ENCODE data around the gene EYS. TPM values are rescaled to one million over a fixed set of nuclear protein-coding genes. Genes with fewer than 3 reads are reported as not detected.

Gene EYS
- total RNA-seq, 1 experiment from 2014 or later: not detected

- Mint-ChIP-seq H3K27ac (no peak overlapping the region), H3K9me3 (peaks cover 0 to 2% of the 10 kb centered on the region in 2 experiments; a peak in 2 of 5 replicates), H3K4me1 (no peaks in the 10 kb centered on the region), H3K36me3 (ENCODE audit: insufficient read depth in 1 of 3, low read depth in 3 of 3) (no peaks in the 10 kb centered on the region), H3K27me3 (ENCODE audit: low read depth) (no peaks in the 10 kb centered on the region), H3K4me3 (no peak overlapping the region)
- Histone ChIP-seq H3K27ac (ENCODE audit: insufficient read length, low read depth, low read length) (no peak overlapping the region), H3K79me1 (ENCODE audit: insufficient read depth, low read depth, low read length, poor library complexity, severe bottlenecking) (no peaks in the 10 kb centered on the region), H3K9ac (ENCODE audit: extremely low read depth, insufficient read length, low read length) (no peak overlapping the region), H2BK15ac (ENCODE audit: low read depth, low read length) (no peak overlapping the region), H4K8ac (replicated peaks; ENCODE audit: insufficient read length, low read depth, low read length) (no peak overlapping the region), H2BK120ac (ENCODE audit: low read depth, low read length, poor library complexity, severe bottlenecking) (no peak overlapping the region), H2BK20ac (ENCODE audit: low read depth, low read length, poor library complexity, severe bottlenecking) (no peak overlapping the region), H4K91ac (ENCODE audit: insufficient read length, low read depth, low read length) (no peak overlapping the region), H3K4ac (ENCODE audit: low read depth, low read length) (no peak overlapping the region), H2BK5ac (ENCODE audit: insufficient read length, low read length) (no peak overlapping the region), H3K23ac (ENCODE audit: insufficient read length, low read depth, low read length) (no peak overlapping the region), H2AFZ (ENCODE audit: low read length) (no peak overlapping the region), H3K9me3 (ENCODE audit: control insufficient read depth, low read depth, low read length) (no peaks in the 10 kb centered on the region), H3K79me2 (ENCODE audit: insufficient read depth, low read length) (no peaks in the 10 kb centered on the region), H2AK5ac (ENCODE audit: insufficient read length, low read length) (no peak overlapping the region), H4K20me1 (ENCODE audit: control insufficient read depth, insufficient read depth, insufficient read length) (no peaks in the 10 kb centered on the region), H3K14ac (ENCODE audit: insufficient read depth, low read length) (no peak overlapping the region), H4K5ac (ENCODE audit: insufficient read length, low read depth, low read length) (no peak overlapping the region), H3K27me3 (ENCODE audit: insufficient read depth, low read length) (no peaks in the 10 kb centered on the region), H3T11ph (ENCODE audit: low read length) (no peak overlapping the region), H3K4me2 (ENCODE audit: insufficient read depth, insufficient read length, low read length) (no peak overlapping the region), H3K4me1 (ENCODE audit: insufficient read depth, low read length) (no peaks in the 10 kb centered on the region), H3K56ac (ENCODE audit: insufficient read length, low read depth, low read length) (no peak overlapping the region), H2BK12ac (ENCODE audit: insufficient read length, low read depth, low read length) (no peak overlapping the region), H3K18ac (ENCODE audit: insufficient read length, low read depth, low read length) (no peak overlapping the region), H3K23me2 (ENCODE audit: insufficient read length, low read depth, low read length, poor library complexity, severe bottlenecking) (no peaks in the 10 kb centered on the region)
- no peak for TF ChIP-seq CTCF (conservative IDR thresholded peaks at IDR 0.05)
- no CpG with 5 or more reads among the region's 6 CpGs for WGBS (ENCODE audit: extremely low coverage, insufficient read length, low lambda C conversion rate)
- DNase-seq: no peak
Observed at GRCh38 chr6:64591676-64592036, 1115.4 kb downstream of the EYS start.
